Renal cortical epithelial cell (primary cell): ENCODE data around the gene PRKAG2. TPM values are rescaled to one million over a fixed set of nuclear protein-coding genes. Genes with fewer than 3 reads are reported as not detected.

ENCODE experiments used
- DNase-seq: peaks from one replicate; pipeline ENCODE4 v3.0.0-alpha.2; 2011; ENCODE audit warnings: low read depth
- total RNA-seq: library from RNA; depleted of rRNA; stranded (reverse); fragments of >200 nt; gene quantifications from 2 replicates; pipeline ENCODE4 v1.2.3, GENCODE V29; 2014

PRKAG2 gene
- total RNA-seq, 1 donor from 2014 or later: 45.0 TPM

DNA sequence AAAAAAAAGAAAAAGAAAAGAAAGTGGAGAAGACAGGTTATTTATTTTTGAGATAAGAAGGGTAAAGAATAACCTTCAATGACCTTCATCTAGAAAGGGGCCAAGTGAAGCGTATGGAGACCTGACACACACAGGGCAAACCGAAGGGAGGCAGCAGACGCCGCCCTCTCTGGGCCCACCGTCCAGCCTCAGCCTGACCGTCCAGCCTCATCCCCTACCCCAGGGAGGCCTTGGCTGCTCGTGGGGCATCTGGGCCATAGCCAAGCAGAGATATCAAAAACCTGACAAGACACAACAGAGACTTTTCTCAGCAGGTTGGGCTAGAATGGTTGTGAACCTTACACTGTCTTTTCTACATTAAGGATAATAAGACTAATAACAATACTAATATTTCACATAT is 10.9 kb downstream of the PRKAG2 start:
- DNase-seq: no peak

DNA sequence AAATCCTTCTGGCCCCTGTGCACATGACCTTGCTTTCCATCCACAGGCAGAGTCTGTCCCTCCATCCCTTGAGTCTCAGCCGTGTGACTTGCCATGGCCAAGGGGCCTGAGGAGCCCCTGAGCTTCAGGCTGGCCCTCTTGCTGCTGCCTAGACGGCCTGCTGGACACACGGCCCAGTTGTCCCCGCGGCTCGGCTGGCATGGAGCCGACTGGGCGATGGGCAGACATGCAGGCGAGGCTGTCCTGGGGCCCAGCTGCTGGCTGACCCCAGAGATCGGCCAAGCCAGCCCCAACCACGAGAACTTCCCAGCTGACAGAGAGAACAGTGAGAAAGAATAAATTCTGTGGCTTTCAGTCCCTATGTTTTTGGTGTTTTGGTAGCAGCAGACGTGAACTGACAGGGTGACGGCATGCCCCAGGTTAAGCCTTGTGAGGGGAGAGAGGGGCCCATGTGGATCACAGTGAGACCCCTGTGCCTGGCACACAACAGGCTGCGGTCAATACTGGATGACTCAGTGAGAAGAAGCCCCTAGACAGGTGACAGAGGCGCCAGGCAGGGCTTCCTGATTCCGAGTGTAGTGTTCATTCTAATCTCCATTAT is 11.7 kb downstream of the PRKAG2 start:
- no peak for DNase-seq

DNA sequence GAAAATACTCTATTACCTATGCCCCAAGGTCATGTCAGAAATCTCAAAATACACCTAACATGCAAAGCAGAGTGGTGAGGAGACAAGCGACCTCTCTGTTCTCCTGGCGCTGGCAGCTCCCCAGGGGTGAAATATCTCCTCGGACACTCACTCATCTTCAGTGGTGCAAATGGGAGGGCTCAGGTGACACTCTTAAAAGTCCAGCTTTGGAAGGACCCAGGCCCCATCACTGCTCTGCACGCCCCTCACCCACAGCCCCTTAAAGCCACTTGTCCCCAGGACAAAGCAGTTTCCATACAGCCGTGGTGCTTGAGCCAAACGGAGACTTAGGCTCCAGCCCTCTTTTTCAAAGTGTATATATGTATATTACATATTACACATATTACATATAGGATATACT is 12.4 kb downstream of the PRKAG2 start:
- DNase-seq: no peak

DNA sequence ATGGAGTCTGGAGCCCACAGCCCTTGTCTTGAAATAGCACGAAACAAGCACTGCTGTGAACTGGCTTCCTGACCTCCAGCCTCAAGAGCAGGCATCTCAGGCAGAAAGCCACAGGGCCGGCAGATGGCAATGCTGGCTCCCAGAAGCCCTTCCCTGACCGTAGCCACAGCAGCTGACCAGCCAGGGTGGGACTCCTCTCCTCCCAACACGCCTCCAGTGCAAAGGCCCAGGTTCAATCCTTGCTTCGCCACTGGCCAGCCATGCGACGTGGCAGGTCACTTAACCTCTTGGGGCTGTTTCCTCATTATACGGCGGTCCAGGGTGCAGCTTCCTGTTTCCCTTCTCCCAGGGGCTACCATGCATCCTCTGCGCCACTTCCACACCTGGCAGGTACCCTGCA is 12.8 kb downstream of the PRKAG2 start:
- DNase-seq: no peak

DNA sequence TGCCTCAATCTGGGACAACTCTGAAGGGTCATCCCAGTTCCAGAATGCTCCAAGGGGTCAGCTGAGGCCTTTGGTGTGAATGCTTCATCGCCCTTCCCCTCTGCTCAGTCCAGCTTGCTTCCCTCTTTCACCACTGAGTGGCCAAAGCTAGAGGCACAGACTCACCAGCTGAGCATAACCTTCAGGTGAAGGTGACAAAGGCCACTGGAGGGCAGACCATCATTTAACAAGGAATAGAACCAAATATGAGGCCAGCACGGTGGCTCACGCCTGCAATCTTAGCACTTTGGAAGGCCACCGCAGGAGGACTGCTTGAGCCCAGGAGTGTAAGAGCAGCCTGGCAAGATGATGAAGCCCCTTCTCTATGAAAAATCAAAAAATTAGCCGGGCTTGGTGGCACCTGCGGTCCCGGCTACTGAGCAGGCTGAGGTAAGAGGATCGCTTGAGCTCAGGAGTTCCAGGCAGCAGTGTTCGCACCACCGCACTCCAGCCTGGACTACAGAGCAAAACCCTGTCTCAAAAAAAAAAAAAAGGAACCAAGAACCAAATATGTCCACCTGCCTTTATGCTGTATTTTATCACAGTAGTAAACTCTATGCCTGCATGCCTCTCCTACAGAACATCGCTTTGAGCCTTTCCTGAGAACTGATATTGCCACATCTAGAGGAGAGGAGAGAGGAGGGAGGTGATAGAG is 13.4 kb downstream of the PRKAG2 start:
- no peak for DNase-seq

DNA sequence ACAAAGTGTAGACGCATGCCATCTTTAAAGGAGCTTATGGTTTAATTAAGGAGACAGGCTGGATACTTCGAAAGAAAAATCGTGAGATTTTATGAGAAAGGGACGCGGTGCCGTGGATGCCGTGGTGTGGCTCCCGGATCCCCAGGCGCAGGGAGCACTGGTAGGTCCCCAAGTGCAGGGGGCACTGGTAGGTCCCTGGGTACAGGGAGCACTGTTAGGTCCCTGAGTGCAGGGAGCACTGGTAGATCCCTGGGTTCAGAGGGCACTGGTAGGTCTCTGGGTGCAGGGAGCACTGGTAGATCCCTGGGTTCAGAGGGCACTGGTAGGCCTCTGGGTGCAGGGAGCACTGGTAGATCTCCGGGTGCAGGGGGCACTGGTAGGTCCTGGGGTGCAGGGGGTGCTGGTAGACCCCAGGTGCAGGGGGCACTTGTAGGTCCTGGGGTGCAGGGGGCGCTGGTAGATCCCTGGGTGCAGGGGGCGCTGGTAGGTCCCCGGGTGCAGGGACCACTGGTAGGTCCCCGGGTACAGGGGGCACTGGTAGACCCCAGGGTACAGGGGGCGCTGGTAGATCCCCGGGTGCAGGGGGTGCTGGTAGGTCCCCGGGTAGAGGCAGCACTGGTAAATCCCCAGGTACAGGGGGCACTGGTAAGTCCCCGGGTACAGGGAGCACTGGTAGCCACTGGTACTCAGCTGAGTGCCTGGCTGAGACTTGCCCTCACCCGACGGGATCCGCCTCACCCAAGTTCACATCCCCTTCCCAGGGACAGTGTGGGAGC is 14.1 kb downstream of the PRKAG2 start:
- DNase-seq: no peak

DNA sequence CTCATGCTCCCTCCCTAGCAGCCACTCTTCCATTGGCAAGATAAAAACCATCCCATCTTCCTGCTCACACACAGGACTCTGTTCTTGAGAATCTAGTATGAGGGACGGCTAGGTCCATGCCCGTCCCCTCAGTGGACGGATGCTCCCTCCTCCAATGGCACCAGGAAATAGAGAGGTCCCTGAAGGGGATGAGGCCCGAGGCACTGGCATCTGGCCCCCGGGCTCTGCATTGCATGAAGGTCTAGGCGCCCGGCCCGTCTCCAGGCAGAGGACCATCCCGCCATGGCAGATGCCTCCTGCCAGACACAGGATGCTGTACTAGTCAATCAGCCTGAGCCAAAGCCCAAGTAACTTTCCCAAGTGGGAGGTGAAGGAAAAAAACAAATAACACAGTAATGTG is 15.0 kb downstream of the PRKAG2 start:
- DNase-seq: no peak

DNA sequence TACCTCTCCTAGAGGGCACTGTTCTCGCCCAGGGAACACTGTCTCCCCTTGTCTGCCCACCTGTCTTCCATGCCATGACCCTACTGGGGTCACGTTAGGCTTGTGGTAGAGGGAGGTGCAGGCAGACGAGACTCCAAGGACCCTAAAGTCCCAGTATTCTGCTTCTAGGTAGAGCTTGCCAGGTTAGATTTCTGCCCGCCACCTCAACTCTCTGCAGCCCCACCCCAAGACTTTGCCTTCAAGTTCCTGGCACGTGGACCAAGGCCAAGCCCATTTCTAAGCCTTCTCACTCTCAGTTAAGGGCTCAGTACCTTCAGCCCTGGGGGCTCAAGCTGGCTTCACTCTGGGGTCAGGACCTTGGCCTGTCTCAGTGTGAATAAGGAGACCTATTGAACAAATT is 16.1 kb downstream of the PRKAG2 start:
- DNase-seq: no peak

DNA sequence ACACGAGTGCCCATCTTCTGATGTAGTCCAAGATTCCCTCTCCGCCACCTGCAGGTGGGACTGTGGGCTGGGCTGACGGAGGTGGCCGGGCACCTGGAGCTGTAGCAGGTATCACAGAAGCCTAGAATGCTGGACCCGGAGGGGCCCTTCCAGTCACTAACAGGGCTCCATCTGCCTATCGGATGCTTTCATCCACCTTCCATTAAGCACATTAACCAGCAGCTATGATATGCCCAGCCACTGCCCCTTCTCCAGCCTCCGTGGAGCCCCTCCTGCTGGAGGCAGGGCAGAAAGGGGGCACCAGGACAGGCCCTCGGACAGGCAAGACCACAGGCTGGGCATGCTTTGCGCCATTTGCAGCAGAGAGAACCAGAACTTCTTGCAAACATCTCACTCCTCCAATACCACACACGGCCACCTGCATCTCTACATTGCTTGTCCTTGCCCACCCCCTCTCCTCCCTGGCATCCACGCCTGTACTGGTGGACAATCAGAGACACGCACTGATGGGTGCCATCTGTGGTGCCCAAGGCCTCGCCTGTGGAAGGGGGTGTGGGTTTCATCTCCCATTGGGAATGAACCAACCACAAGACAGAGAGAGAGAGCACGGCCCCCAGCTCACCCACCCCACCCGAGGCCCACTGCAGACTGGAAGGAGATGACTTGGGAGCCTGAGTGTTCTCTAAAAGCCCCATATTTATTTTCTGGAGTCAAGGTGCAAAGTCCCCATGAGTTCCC is 16.8 kb downstream of the PRKAG2 start:
- DNase-seq: no peak

DNA sequence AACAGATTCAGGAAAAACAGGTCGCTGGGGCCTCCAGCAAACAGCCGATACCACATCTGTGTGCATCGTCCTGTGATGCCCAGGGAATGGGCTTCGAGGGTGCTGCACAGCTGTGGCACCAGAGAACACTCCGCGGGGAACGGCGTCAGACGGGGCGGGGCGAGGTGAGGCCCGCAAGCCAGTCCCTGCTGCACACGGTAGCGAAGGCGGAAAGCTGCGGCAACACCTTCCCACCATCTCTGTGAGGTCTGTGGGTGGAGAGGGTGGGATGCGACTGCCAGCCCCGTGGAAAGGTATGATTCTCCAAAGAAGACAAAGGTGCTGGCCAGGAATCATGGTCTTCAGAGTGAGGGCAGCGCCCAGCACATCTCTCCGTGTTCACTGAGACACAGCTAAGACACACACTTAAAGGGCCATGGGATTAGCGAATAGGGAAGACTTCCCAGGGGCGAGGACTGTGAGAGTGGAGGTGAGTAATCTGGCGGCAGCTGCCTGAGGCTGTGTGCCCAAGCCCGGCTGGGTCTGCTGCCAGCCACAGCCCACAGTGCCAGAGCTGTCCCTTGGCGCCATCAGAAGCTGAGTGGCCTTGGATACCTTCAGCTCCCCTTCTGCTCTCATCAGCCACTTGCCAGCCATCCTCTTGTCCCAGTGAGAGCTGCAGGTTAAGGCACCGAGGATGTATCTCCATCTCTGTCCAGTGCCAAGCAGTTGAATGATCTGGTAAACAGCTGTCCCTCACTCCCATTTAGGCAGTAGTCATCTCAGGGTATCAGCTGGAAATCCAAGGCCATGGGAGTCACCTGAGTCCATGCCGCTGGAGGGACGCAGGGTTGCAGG is 17.6 kb downstream of the PRKAG2 start:
- no peak for DNase-seq

DNA sequence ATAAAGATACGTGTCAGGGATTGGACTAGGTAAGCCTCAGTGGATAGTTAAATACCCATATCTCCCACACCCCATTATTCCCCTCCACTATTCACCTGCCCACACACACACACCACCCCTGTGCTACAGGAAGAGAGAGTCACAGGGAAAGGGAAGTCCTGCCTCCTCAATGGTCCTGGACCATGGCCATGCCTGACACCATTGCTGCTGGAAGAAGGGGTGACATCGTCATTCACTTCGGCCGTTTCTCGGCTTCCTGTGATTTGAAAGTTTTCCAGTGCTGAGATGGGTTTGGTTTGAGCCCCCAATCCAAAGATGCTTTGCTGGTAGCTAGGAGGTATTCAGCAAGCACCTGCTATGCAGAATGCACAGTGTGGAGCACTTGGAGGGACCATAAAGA is 18.5 kb downstream of the PRKAG2 start:
- DNase-seq: no peak

DNA sequence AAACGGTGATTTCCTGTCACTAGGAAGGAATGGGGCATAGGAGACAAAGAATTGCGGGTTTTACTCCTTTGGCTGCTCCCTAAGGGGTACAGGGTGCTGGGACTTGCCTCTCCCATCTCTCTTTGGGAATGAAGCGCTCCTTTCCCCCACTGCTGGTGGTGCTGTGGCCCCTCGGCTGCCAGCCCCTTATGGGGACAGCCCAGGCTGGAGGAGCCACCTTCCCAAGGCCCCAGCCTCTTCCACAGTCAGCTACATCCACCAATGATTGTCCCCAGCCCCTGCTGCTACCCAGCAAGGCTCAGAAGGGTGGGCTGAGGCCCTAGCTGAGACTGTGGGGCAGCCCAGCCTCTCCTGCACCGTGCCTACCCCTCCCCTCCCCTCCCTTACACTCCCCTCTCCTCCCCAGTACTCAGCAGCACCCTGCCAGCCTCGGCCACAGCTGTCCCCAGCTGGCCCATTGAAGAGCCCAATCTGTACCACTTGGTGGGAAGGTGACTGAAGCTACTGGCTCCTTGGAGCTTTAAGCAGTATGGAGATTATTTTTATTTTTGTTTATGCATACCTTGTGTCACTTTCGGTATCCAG is 19.0 kb downstream of the PRKAG2 start:
- no peak for DNase-seq

DNA sequence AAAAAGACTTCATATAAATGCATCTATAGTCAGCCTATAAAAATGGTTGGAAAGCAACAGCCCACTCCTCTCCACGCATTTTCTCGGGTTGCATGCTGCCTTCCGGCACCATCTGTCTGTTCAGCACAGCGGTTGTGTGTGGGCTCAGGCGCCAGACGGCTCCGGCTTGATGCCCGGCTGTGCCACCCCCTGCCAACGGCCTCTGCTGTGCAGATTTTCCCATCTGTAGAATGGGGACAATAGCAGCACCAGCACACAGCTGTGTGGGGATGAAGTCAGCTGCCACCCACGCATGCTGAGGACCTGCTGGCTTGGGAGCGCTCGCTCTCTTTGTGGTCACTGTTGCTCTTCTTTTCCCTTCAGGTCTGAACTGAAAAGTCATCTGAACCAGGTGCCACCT is 19.5 kb downstream of the PRKAG2 start:
- DNase-seq: no peak

DNA sequence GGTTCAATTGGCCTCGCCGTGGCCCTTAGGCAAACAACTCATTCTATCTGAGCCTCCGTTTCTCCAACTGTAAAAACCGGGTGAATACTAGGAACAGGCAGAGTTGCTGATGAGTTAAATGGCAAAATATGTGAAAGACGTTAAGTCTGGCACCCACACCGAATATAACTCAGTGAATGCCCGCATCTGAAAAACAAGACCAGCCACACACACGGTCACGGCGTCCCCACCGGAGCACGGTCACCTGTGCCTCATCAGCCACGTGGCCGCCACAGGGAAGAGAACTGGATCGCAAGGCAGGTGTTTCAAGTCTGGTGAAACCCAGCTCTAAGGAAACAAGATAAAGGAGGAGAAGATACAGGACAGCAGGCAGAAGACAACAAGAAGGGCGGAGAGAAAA is 20.4 kb downstream of the PRKAG2 start:
- DNase-seq: no peak

DNA sequence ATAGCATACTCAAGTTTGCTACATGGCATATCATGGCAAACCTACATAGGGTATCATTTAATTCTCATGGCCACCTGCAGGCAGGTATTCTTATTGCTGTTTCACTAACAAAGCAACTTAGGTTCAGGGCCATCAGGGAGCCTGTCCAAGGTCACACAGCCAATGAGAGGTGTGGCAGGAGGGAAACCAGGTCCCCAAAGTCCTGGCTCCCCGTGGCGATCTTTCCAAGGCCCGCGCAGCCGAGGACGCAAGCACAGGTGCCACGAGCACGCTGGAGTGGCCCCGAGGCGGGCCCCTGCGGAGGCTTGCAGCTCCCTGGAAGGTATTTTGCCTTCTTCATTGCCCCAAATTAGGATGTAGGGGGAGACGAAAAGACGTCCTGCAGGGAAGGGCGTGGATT is 20.8 kb downstream of the PRKAG2 start:
- no peak for DNase-seq

DNA sequence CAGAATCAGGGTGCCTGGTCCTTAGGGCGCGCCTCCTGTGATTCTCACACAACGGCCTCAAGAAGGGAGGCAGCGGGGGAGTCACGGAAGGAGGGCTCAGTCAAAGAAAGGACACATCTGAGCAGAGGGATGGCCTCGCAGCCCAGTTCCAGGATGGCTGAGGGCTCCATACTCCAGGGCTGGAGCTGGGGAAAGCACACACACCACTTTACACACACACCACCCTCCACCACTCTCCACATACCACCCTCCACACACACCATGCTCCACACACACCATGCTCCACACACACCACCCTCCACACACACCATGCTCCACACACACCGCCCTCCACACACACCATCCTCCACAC is 22.2 kb downstream of the PRKAG2 start:
- no peak for DNase-seq

DNA sequence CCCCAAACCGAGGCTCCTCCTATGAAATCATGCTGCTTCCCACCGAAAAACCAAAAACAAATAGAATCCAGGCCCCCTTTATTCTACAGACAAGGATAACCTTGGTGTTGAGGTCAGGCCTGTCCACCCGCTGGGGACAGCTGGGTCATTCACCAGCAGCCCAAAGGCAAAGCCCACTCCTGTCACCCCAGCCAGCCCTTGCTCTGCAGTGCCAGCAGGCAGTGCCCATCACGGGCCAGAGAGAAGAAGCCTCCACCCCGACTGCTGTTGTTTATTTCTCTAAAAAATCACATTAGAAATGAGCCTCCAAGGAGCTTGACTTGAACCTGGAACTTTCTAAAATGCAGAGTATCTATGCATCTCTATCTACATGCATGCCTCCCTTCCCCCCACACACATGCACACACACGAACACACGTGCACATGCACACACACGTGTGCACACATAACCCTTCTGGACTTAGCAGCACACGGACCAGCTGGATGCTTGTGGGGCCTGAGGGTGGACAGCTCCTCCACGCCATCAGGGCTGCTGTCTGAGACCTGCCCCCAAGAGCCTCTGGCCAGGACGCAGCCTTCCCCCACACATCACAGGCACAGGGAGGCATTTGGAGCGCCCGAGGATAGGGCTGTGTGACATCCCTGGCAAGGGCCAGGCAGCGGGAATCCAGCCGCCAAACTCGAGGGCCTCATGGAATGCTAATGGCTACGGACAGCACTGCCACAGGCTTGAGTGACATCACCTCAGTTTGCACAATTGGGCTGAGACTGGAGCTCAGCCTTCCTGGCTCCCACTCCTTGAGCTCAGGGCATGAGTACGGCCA is 22.8 kb downstream of the PRKAG2 start:
- no peak for DNase-seq

DNA sequence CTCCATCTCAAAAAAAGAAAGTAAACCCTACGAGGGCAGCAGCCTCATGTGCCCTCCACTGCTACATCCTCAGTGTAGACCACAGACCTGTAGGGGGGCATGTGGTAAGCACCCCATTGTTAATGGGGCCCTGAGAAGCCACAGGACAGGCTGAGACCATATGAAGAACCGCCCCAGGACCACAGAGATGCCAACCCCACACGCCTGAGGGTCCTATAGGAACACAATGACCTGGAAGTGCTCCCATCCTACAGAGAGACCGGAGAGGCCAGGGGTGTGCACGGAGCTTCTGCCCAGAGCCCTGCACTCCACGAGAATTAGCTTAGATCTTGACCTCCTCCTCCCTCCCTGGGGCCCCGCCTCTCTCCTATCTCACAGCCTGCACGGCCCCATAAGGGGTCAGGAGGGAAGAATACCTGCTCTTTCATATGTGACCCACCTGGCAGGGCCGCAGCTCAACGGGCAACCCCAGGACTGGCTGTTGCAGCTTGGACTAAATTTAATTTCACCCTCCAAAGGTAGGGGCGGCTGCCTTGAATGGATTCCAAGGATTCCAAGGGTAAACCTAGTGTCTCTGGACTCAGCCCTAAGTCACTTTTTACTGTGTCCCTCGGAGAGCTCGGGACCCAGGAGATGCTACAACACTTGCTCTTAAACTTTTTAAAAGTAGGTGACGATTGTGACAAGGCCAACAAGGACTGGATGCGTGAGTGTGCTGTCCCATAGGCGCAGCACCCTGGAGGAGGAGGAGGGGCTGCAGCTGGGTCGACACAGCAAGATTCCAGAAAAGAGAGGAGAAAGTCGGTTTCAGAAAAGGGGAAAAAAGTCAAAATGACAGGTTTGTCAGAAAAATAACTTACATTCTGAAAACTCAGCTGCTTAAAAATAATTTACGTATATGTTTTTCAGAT is 24.2 kb downstream of the PRKAG2 start:
- DNase-seq: no peak

DNA sequence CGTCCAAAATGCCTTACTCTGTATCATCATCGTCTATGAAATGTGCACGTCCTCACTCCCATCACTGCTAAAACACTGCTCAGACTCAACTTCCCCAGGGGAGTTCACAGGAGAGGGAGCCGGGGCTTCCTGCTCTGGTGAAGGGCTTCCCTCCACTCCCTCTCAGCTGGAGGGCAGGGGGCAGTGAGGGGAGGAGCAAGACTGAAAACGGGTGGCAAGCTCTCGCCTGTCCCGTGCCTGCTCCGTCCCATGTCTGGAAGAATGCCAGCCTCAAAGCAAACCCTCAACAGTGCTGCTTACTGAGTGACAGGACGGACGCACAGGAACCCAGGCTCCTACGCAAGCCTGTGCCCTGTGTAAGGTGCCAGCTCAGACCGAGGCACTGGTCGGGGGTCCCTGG is 25.1 kb downstream of the PRKAG2 start:
- DNase-seq: no peak
